Measurements from ENCODE around the gene PROCA1. TPM values are rescaled to one million over a fixed set of nuclear protein-coding genes. Genes with fewer than 3 reads are reported as not detected.
"Not testable (repeated sequence)": the region's sequence is repeated elsewhere in the genome, so short reads cannot be mapped to it uniquely, and the experiment has no call there.

PROCA1 gene
- total RNA-seq, 1 experiment from 2014 or later = 4.9 TPM

GRCh38 chr17:28737770-28738679 is 26.3 kb upstream of the PROCA1 start:
- no peak overlapping the region for H3K4me3 ChIP-seq (ENCODE audit: low read depth in 2 of 2, low read length in 2 of 2)
- no TSS peak for BruUV-seq (replicated peaks)
- H3K36me3 ChIP-seq (ENCODE audit: control insufficient read depth, insufficient read depth, low read length) = no peaks in the 10 kb centered on the region
- no peak overlapping the region for H3K27ac ChIP-seq (ENCODE audit: low read length)
- no peaks in the 10 kb centered on the region for H3K27me3 ChIP-seq (ENCODE audit: control insufficient read depth, insufficient read depth, low read length)
- ATAC-seq = peak; percentile 7; the same call in 1 of the 2 replicates
- H3K9me3 ChIP-seq (ENCODE audit: control insufficient read depth, insufficient read depth, low read depth, low read length) = no peaks in the 10 kb centered on the region
- POLR2A ChIA-PET = no interaction called here
- intact Hi-C loops (cut with micrococcal nuclease; ENCODE audit: unreplicated experiment) = no loop called here
- DNase-seq (ENCODE audit: low read depth, low spot score) = no peak
- in situ Hi-C loops (cut with HindIII; ENCODE audit: low pct_unique_long_range_greater_than_20kb, low sequenced_read_pairs) = no loop called here
- TF ChIP-seq CTCF (IDR thresholded peaks at IDR 0.05) = no peak
- TF ChIP-seq TCF7L2 (IDR thresholded peaks at IDR 0.05; ENCODE audit: low read depth, low read length) = no peak
- no peak for TF ChIP-seq SIN3A (IDR thresholded peaks at IDR 0.05; ENCODE audit: borderline replicate concordance, insufficient read depth, low read depth, low read length)
- no peak for TF ChIP-seq REST (IDR thresholded peaks at IDR 0.05; ENCODE audit: insufficient read depth in 1 of 2, low read depth in 2 of 2, low read length in 1 of 2)
- no peak for TF ChIP-seq POLR2AphosphoS5 (IDR thresholded peaks at IDR 0.05; ENCODE audit: low read depth, low read length)
- CTCF ChIA-PET = interaction anchor here (0.5 kb wide), 1 partner anchor 381 kb away, joined by 8 read pairs; no protein-coding TSS in a partner anchor
- peaks cover 6% of the 10 kb centered on the region; the same call in 1 of the 2 replicates for H3K4me1 ChIP-seq (ENCODE audit: control insufficient read depth, insufficient read depth, low read length)

- Histone ChIP-seq H3K4me3 (ENCODE audit: low read depth in 2 of 2, low read length in 2 of 2) (no peak overlapping the region), H3K9me3 (ENCODE audit: control insufficient read depth, insufficient read depth, low read depth, low read length) (no peaks in the 10 kb centered on the region), H3K27ac (ENCODE audit: low read length) (no peak overlapping the region), H3K27me3 (ENCODE audit: control insufficient read depth, insufficient read depth, low read length) (no peaks in the 10 kb centered on the region), H3K36me3 (ENCODE audit: control insufficient read depth, insufficient read depth, low read length) (no peaks in the 10 kb centered on the region), H3K4me1 (ENCODE audit: control insufficient read depth, insufficient read depth, low read length) (no peaks in the 10 kb centered on the region)
- in situ Hi-C loops (cut with HindIII; ENCODE audit: low pct_unique_long_range_greater_than_20kb, low sequenced_read_pairs) = no loop called here
- DNase-seq (ENCODE audit: low read depth, low spot score) = no peak
- no peak for TF ChIP-seq SIN3A (IDR thresholded peaks at IDR 0.05; ENCODE audit: borderline replicate concordance, insufficient read depth, low read depth, low read length)
- no peak for TF ChIP-seq POLR2AphosphoS5 (IDR thresholded peaks at IDR 0.05; ENCODE audit: low read depth, low read length)
- no peak for TF ChIP-seq CTCF (IDR thresholded peaks at IDR 0.05)
- TF ChIP-seq REST (IDR thresholded peaks at IDR 0.05; ENCODE audit: insufficient read depth in 1 of 2, low read depth in 2 of 2, low read length in 1 of 2) = no peak
- TF ChIP-seq TCF7L2 (IDR thresholded peaks at IDR 0.05; ENCODE audit: low read depth, low read length) = no peak
- ATAC-seq = no peak
- POLR2A ChIA-PET = interaction anchor here (0.7 kb wide), 1 partner anchor 61 kb away, joined by 3 read pairs; no protein-coding TSS in a partner anchor
- intact Hi-C loops (cut with micrococcal nuclease; ENCODE audit: unreplicated experiment) = no loop called here
- BruUV-seq (replicated peaks) = no TSS peak
- CTCF ChIA-PET = no interaction called here
These were observed 25.6 kb upstream of the PROCA1 start for GRCh38 chr17:28737316-28737715.

GRCh38 chr17:28735913-28736769 is 24.5 kb upstream of the PROCA1 start:
- ChIA-PET CTCF (interaction anchor here (0.8 kb wide), 1 partner anchor 9 kb away, joined by 3 read pairs; no protein-coding TSS in a partner anchor), POLR2A (interaction anchor here (0.7 kb wide), 1 partner anchor 60 kb away, joined by 3 read pairs; no protein-coding TSS in a partner anchor)
- H3K4me3 ChIP-seq (ENCODE audit: low read depth in 2 of 2, low read length in 2 of 2); intact Hi-C loops (cut with micrococcal nuclease; ENCODE audit: unreplicated experiment); H3K36me3 ChIP-seq (ENCODE audit: control insufficient read depth, insufficient read depth, low read length); BruUV-seq (replicated peaks); H3K27me3 ChIP-seq (ENCODE audit: control insufficient read depth, insufficient read depth, low read length); H3K9me3 ChIP-seq (ENCODE audit: control insufficient read depth, insufficient read depth, low read depth, low read length); DNase-seq (ENCODE audit: low read depth, low spot score); H3K4me1 ChIP-seq (ENCODE audit: control insufficient read depth, insufficient read depth, low read length); in situ Hi-C loops (cut with HindIII; ENCODE audit: low pct_unique_long_range_greater_than_20kb, low sequenced_read_pairs); ATAC-seq; H3K27ac ChIP-seq (ENCODE audit: low read length): not testable (repeated sequence)
